ENCODE results near the gene TET1. TPM values are rescaled to one million over a fixed set of nuclear protein-coding genes. Genes with fewer than 3 reads are reported as not detected.
"Not testable (repeated sequence)": the region's sequence is repeated elsewhere in the genome, so short reads cannot be mapped to it uniquely, and the experiment has no call there.

Gene TET1
- total RNA-seq, 1 donor from 2014 or later, result 2.4 TPM

DNA sequence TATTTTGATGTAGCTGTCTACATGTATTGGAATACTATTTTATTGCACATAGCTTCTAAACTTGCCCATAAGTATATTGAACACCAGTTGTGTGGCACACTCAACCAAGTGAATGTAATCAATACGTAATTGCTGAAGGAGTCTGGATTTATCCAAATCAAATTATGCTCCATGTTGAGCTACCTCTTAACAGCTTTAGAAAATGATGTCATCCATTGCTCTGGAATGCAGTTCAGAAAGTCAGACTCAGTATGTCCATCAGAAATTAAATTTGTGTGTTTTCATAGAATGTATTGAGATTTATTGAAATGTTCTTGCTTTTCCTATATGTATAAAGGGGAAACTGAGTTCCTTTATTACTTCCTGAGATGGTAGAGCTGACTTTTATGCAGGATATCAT lies 135.9 kb downstream of the TET1 start:
- no peak for DNase-seq (ENCODE audit: extremely low read depth, low read depth, low spot score)

DNA sequence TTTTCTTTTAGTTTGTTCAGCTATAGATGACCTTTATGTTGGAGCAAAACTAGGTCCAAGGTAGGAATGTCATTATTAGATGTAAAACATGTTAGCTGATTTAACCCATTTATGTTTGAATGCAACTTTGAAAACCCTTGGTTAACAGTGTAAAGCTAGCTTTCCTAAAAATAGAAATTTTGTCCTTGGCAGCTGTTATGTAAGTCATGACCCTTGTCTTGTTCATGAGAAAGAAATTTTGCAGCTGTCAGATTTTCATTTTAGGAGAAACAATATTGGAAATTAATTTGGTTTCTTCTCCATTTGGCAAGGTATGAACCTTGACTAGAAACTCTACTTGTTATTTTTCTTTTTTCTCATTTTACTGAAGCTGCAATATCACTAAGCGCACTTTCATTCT lies 137.0 kb downstream of the TET1 start:
- no peak for DNase-seq (ENCODE audit: extremely low read depth, low read depth, low spot score)

DNA sequence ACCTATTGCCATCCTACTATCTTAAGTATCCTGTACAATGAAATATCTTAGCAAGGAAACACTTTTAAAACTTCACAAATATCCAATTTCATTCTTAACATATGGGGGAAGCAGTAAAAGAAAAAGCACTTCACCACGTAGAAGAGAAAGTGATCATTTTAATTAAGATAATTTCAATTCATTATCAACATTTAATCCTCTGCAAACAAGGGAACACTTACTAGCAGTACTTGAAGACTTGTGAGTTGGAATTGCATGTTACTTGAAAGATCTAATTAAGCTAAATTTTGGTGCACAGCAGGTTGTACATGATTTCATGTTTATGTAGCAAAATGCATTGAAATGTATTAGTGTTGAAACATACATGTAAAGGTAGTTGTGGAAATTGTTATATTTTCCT lies 140.1 kb downstream of the TET1 start:
- DNase-seq (ENCODE audit: extremely low read depth, low read depth, low spot score), result no peak

DNA sequence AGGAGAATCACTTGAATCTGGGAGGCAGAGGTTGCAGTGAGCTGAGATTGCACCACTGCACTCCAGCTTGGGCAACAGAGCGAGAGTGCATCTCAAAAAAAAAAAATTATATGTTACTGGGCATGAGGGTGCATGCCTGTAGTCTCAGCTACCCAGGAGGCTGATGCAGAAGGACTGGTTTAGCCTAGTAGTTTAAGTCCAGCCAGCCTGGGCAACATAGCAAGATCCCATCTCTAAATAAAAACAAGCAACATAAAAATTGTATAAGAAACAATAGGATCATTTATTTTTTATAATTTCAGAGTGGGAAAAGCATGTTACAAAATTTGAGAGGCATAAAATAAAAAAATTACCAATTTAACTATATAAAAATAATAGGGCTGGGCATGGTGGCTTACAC lies 145.4 kb downstream of the TET1 start:
- DNase-seq (ENCODE audit: extremely low read depth, low read depth, low spot score), result no peak

DNA sequence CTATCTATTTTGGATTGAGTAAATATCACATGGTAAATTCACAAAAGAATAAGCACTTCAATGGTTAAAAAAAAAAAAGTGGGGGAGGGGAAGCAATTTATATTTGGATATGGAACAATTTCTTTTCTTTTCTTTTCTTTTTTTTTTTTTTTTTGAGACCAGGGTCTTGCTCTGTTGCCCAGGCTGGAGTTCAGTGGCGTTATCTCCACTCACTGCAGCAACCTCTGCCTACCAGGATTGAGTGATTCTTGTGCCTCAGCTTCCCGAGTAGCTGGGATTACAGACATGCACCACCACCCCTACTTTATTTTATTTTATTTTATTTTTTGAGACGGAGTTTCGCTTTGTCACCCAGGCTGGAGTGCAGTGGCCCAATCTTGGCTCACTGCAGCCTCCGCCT lies 148.8 kb downstream of the TET1 start:
- not testable (repeated sequence) for DNase-seq (ENCODE audit: extremely low read depth, low read depth, low spot score)

DNA sequence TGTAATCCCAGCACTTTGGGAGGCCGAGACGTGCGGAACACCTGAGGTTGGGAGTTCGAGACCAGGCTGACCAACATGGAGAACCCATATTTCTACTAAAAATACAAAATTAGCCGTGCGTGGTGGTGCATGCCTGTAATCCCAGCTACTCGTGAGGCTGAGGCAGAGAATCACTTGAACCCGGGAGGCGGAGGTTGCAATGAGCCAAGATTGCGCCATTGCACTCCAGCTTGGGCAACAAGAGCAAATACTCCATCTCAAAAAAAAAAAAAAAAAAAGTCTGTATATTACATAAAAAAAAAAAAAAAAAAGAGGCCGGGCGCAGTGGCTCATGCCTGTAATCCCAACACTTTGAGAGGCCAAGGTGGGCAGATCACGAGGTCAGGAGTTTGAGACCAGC lies 152.9 kb downstream of the TET1 start:
- not testable (repeated sequence) for DNase-seq (ENCODE audit: extremely low read depth, low read depth, low spot score)

DNA sequence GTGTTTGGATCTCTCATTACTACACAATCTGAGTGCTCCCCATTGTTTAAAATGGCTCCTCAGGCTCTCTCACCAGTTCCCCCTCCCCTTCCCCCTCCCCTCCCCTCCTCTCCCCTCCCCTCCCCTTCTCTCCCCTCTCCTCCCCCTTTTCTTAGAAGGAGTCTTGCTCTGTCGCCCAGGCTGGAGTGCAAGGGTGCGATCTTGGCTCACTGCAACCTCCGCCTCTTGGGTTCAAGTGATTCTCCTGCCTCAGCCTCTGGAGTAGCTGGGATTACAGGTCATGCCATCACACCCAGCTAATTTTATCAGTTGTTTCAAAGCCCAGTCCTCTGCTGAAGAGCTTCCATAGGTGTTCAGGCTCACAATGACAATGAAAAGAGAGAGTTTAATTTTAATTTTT lies 157.3 kb downstream of the TET1 start:
- no peak for DNase-seq (ENCODE audit: extremely low read depth, low read depth, low spot score)

DNA sequence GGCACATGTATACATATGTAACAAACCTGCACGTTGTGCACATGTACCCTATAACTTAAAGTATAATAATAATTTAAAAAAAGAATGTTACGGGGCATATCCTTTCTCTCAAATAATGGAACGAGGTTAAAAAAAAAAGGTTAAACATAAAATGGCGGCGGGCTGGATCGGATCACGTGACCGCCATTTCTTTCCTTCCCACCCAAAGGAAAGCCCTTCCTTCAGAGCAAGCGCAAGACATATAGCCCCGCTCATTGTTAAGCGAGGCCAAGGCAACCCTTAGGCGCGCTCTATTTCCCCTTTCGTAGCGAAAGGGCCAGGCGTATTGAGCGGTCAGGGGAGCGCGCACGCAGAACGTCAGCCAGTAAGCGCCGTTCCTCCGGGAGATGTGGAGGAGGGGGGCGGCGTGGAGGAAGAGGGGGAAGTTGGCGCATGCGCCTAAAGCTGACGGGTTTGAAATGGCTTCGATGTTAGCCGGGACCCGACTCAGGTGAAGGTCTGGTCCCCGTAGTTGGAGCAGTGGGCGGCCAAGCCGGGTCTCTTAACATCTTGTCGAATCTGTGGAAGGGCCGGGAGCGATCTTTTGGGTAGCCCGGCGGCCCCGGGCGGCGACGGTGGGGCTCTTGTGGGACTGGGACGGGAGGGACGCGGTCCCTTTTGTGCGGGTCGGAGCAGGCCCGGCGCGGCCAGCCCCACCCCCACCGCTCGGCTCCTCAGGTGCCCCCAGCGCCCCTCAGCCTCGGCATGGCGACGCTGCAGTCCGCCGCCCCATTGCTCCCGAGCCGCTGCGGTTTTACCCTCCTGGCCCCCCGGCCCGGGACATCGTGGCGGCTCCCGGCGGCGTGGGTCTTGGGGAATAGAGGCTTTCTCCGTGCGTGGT lies 160.9 kb downstream of the TET1 start, which contains the start of gene CCAR1:
Gene CCAR1, plus strand, starts transcription at position 447 of the 880 bp plus-strand sequence. CDS start 1,266 bp downstream, outside the sequence.
- DNase-seq (ENCODE audit: extremely low read depth, low read depth, low spot score), result peak; percentile 91

DNA sequence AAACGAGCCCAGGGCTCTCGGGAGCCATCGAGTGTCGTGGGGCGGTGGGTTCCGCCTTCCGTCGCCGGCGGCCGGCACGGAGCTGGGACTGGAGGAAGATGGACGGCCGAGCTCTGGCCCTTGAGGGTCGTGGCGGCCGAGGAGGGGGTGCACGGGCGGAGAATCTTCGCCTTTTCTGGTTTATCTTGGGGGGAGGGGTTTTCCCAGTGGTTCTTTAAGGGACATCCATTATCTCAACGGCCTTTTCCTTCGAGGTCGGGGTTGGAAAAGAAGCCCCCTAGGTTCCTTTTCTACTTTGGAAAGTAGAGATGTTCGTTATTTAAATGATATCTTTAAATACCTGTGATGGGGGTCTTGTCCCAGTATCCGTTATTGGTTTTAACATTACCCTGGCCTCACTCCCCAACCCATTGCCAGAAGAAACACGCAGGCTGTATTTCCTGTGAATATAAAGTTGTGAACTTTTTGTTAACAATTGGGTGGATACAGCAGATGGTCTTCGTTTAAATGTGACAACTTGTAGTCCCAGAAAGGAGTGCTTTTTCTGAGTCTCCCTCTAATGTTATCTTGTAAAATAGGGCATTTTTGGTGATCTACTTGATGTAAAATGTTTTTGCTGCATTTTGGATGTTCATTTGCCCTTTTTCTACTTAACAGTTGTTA lies 161.7 kb downstream of the TET1 start:
- no peak for DNase-seq (ENCODE audit: extremely low read depth, low read depth, low spot score)

DNA sequence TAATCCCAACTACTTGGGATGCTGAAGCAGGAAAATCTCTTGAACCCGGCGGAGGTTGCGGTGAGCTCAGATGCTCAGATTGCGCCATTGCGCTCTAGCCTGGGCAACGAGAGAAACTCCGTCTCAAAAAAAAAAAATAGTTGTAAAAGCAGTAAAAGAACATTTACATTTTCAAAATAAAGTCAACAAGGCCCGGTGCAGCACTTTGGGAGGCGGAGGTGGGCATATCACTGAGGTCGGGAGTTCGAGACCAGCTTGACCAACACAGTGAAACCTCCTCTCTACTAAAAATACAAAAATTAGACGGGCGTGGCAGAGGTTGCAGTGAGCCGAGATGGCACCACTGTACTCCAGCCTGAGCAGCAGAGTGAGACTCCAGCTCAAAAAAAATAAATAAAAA lies 164.9 kb downstream of the TET1 start:
- no peak for DNase-seq (ENCODE audit: extremely low read depth, low read depth, low spot score)

DNA sequence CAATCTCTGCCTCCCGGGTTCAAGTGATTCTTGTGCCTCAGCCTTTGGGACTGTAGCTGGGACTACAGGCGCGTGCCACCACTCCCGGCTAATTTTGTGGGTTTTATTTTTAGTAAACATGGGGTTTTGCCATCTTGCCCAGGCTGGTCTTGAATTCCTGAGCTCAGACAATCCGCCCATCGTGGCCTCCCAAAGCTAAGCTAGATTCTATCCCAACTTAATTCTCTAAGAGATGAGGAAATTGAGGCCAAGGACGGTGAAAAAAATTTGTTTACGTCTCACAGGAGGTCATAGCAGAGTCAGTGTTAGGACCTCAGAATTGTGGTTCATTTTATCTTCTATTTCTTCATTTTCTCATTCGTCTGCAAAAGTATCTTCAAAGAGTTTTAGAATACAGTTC lies 167.0 kb downstream of the TET1 start:
- DNase-seq (ENCODE audit: extremely low read depth, low read depth, low spot score), result no peak

DNA sequence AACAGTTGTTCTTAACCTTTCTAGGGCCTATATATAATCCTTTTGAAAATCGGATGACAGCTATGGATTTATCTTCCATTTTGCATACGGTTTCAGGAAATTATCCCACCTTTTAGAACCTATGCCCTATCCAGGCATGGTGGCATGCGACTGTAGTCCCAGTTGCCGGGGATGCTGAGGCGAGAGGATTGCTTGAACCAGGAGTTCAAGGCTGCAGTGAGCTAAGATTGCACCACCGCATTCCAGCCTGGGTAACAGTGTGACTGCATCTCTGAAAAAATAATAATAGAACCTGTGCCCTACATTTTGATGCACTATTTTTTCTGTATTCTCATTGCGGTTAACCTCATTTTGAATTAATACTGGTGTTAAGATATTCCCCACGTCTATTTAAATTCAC lies 172.5 kb downstream of the TET1 start:
- DNase-seq (ENCODE audit: extremely low read depth, low read depth, low spot score), result no peak

DNA sequence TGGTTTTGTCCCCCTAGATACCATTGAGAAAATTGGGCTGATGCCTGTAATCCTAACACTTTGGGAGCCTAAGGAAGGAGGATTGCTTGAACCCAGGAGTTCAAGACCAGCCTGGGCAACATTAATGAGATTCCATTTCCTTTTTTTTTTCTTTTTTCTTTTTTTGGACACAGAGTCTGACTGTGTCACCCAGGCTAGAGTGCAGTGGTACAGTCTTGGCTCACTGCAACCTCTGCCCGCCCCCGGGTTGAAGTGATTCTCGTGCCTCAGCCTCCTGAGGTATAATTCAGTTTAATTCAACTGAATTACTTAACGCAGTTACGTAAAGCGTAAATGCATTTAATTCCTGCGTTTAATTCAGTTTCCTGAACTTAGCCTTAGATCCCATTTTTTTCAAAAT lies 174.2 kb downstream of the TET1 start:
- no peak for DNase-seq (ENCODE audit: extremely low read depth, low read depth, low spot score)

DNA sequence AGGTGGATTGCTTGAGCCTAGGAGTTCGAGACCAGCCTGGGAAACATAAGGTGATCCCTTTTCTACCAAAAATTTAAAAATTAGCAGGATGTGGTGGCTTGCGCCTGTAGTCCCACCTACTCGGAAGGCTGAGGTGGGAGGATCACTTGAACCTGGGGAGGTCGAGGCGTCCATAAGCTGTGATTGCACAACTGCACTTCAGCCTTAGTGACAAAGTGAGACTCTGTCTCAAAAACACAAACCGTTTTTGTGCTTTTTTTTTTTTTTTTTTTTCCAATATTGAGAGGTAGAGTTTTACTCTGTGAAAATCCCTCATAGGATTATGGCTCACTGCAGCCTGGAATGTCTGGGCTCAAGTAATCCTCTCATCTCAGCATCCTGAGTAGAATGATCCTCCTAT lies 175.0 kb downstream of the TET1 start:
- DNase-seq (ENCODE audit: extremely low read depth, low read depth, low spot score), result no peak

DNA sequence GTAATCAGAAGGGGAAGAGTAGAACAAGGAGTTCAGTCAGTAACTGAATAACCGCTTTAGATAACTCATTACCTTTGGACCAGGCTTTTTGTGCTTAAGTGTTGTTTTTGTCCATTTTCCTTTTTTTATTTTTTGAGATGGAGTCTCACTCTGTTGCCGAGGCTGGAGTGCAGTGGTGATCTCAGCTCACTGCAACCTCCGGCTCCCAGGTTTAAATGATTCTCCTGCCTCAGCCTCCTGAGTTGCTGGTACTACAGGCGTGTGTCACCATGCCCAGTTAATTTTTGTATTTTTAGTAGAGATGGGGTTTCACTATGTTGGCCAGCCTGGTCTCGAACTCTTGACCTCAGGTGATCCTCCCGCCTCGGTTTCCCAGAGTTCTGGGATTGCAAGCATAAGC lies 175.6 kb downstream of the TET1 start:
- not testable (repeated sequence) for DNase-seq (ENCODE audit: extremely low read depth, low read depth, low spot score)

DNA sequence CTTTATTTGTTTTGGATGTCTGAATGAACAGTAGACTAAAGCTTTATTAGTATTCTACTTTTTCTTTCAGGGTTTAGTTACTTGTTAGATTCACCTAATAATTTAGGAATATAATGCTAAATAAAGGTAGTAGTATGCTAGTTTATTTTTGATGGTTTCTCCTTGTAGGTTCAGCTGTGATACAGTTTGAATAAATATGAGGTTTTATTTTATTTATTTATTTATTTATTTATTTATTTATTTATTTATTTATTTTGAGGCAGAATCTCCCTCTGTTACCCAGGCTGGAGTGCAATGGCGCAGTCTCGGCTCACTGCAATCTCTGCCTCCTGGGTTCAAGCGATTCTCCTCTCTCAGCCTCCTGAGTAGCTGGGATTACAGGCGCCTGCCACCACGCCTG lies 180.5 kb downstream of the TET1 start:
- not testable (repeated sequence) for DNase-seq (ENCODE audit: extremely low read depth, low read depth, low spot score)

DNA sequence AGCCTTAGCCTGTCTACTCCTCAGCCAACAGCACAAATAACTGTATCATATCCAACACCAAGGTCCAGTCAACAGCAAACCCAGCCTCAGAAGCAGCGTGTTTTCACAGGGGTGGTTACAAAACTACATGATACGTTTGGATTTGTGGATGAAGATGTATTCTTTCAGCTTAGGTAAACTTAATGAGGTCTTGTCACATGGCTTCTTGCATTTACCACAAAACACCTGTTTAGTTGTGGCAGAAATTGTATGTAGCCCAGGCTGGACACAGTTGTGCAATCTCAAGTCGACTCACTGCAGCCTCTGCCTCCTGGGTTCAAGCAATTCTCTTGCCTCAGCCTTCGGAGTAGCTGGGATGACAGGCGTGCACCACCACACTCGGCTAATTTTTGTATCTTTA lies 182.3 kb downstream of the TET1 start:
- DNase-seq (ENCODE audit: extremely low read depth, low read depth, low spot score), result no peak

Other genes starting within 250 kb of the TET1 start
- 15.4 and 47.5 TPM in 2 replicates for gene HNRNPH3, start 228.3 kb upstream of the TET1 start, total RNA-seq
- 4.7 and 5.2 TPM in 2 replicates for gene PBLD, start 227.4 kb upstream of the TET1 start, total RNA-seq
- gene RUFY2, start 153.1 kb upstream of the TET1 start, total RNA-seq, result 24.2 and 31.8 TPM in 2 replicates
- gene DNA2, start 88.4 kb upstream of the TET1 start, total RNA-seq, result 4.6 and 6.2 TPM in 2 replicates
- gene SLC25A16, start 32.8 kb upstream of the TET1 start, total RNA-seq, result 12.1 and 30.1 TPM in 2 replicates
- 33.2 and 66.8 TPM in 2 replicates for gene CCAR1, start 160.9 kb downstream of the TET1 start, total RNA-seq